ENCODE measurements around the gene ADAMTS18. TPM values are rescaled to one million over a fixed set of nuclear protein-coding genes. Genes with fewer than 3 reads are reported as not detected.

ADAMTS18 gene
- total RNA-seq, 1 experiment from 2014 or later = not detected

GRCh38 chr16:77393955-77394354, 40.9 kb downstream of the ADAMTS18 start:
- no peaks in the 10 kb centered on the region for H3K9me3 ChIP-seq (ENCODE audit: control insufficient read depth in 1 of 2, insufficient read depth in 1 of 2, low read depth in 1 of 2, low read length in 2 of 2)
- H3K79me2 ChIP-seq (ENCODE audit: insufficient read depth, low read length) = no peaks in the 10 kb centered on the region
- POLR2A ChIA-PET = no interaction called here
- ATAC-seq (no peak), DNase-seq (ENCODE audit: low read depth, low spot score) (no peak)
- no peaks in the 10 kb centered on the region for H3K36me3 ChIP-seq (ENCODE audit: control insufficient read depth in 1 of 2, insufficient read depth in 2 of 2, low read length in 2 of 2)
- no peak overlapping the region for H3K4me3 ChIP-seq (replicated peaks in 1 of 2; ENCODE audit: low read depth in 1 of 2, low read length in 2 of 2)
- no TSS peak for BruUV-seq (replicated peaks)
- H4K20me1 ChIP-seq (ENCODE audit: insufficient read depth) = no peaks in the 10 kb centered on the region
- H3K27me3 ChIP-seq (ENCODE audit: insufficient read depth, low read length) = peaks cover 33% of the 10 kb centered on the region
- H3K27ac ChIP-seq (ENCODE audit: low read depth, low read length) = no peak overlapping the region
- no peak overlapping the region for H3K9ac ChIP-seq (ENCODE audit: low read length)
- H3K4me2 ChIP-seq (ENCODE audit: low read length) = no peak overlapping the region
- intact Hi-C loops (cut with micrococcal nuclease) = no loop called here
- CTCF ChIA-PET = no interaction called here
- TF ChIP-seq CBX3 (IDR thresholded peaks at IDR 0.05; ENCODE audit: low read depth) = no peak
- no peak for TF ChIP-seq POLR2AphosphoS5 (IDR thresholded peaks at IDR 0.05; ENCODE audit: low read depth, low read length)
- TF ChIP-seq FOSL1 (IDR thresholded peaks at IDR 0.05; ENCODE audit: low read depth) = no peak
- no peak for TF ChIP-seq REST (IDR thresholded peaks at IDR 0.05; ENCODE audit: low read depth)
- TF ChIP-seq EGR1 (IDR thresholded peaks at IDR 0.05; ENCODE audit: low read depth) = no peak
- TF ChIP-seq ELF1 (IDR thresholded peaks at IDR 0.05; ENCODE audit: borderline replicate concordance, low read depth) = no peak
- no peak for TF ChIP-seq EZH2phosphoT487 (IDR thresholded peaks at IDR 0.05; ENCODE audit: borderline replicate concordance)
- TF ChIP-seq RAD21 (IDR thresholded peaks at IDR 0.05; ENCODE audit: low read depth) = no peak
- no peak for TF ChIP-seq SP1 (IDR thresholded peaks at IDR 0.05; ENCODE audit: low read depth)
- TF ChIP-seq MAX (IDR thresholded peaks at IDR 0.05) = no peak
- no peak for TF ChIP-seq POLR2A (IDR thresholded peaks at IDR 0.05; ENCODE audit: borderline replicate concordance, extremely low read depth, insufficient read depth, insufficient read length)
- no peak for TF ChIP-seq SRF (IDR thresholded peaks at IDR 0.05; ENCODE audit: low read depth)
- TF ChIP-seq SIN3A (IDR thresholded peaks at IDR 0.05; ENCODE audit: low read depth) = no peak
- TF ChIP-seq ATF3 (IDR thresholded peaks at IDR 0.05) = no peak
- no peak for TF ChIP-seq ZBTB33 (IDR thresholded peaks at IDR 0.05; ENCODE audit: extremely low read depth, insufficient replicate concordance, low read length)
- no peak for TF ChIP-seq EZH2 (IDR thresholded peaks at IDR 0.05)
- H3K4me1 ChIP-seq (ENCODE audit: control insufficient read depth in 1 of 2, insufficient read depth in 2 of 2, low read length in 2 of 2) = no peaks in the 10 kb centered on the region
- RAD21 ChIA-PET (ENCODE audit: low non-redundant PET in 1 of 2, low total read pairs in 2 of 2, uncharacterized antibody in 2 of 2, unreplicated experiment in 2 of 2) = no interaction called here
- H3K9me2 ChIP-seq (ENCODE audit: insufficient read depth) = no peaks in the 10 kb centered on the region
- no peak overlapping the region for H2AFZ ChIP-seq (ENCODE audit: low read depth, low read length, poor library complexity, severe bottlenecking)
